Neuronal stem cell (in vitro differentiated cells): ENCODE data around the gene PHF21A.

ENCODE experiments used
- DNase-seq: peaks from one replicate; pipeline ENCODE4 v3.0.0-alpha.2; 2013; ENCODE audit warnings: low spot score
- H2AFZ ChIP-seq: one replicate; pipeline ENCODE4 v1.6.1; 2013; ENCODE audit warnings: mild to moderate bottlenecking, low read length, inconsistent platforms
- H2AK5ac ChIP-seq: 2 replicates; pipeline ENCODE4 v1.6.1; 2013; ENCODE audit warnings: low read depth, mild to moderate bottlenecking, inconsistent platforms, low read length, moderate library complexity, mixed read lengths
- H2BK120ac ChIP-seq: 2 replicates; pipeline ENCODE4 v1.6.1; 2013; ENCODE audit warnings: low read depth, mild to moderate bottlenecking, inconsistent platforms, low read length, moderate library complexity, mixed read lengths
- H2BK12ac ChIP-seq: one replicate; pipeline ENCODE4 v1.6.1; 2013; ENCODE audit warnings: low read length, inconsistent platforms
- H2BK15ac ChIP-seq: 2 replicates; pipeline ENCODE4 v1.6.1; 2013; ENCODE audit warnings: mild to moderate bottlenecking, low read length, inconsistent platforms, mixed read lengths
- H2BK5ac ChIP-seq: one replicate; pipeline ENCODE4 v1.6.1; 2013; ENCODE audit warnings: inconsistent platforms, mild to moderate bottlenecking, low read length, moderate library complexity
- H3K14ac ChIP-seq: one replicate; pipeline ENCODE4 v1.6.1; 2013; ENCODE audit warnings: low read length, inconsistent platforms
- H3K18ac ChIP-seq: 2 replicates; pipeline ENCODE4 v1.6.1; 2013; ENCODE audit warnings: low read length, inconsistent platforms
- H3K23ac ChIP-seq: 2 replicates; pipeline ENCODE4 v1.6.1; 2013; ENCODE audit warnings: low read depth, mild to moderate bottlenecking, mixed read lengths, low read length, inconsistent platforms; ENCODE audit not compliant: poor library complexity
- H3K27ac ChIP-seq: replicated peaks from 3 replicates; pipeline ENCODE4 v1.5.1; 2013; ENCODE audit warnings: low read length, inconsistent platforms
- H3K27me3 ChIP-seq, 3 experiments: 2 replicates each; pipeline ENCODE4 v1.6.1; 2013; ENCODE audit warnings: low read length in 3 of 3, mild to moderate bottlenecking in 2 of 3, inconsistent platforms in 1 of 3, low read depth in 1 of 3, mixed read lengths in 1 of 3, moderate library complexity in 1 of 3; ENCODE audit not compliant: control insufficient read depth in 3 of 3, insufficient read depth in 3 of 3
- H3K36me3 ChIP-seq, 2 donors: replicated peaks in 1 of 2; 2 replicates each; pipeline ENCODE4 v1.6.1; 2013; ENCODE audit warnings: low read length in 2 of 2; ENCODE audit not compliant: control insufficient read depth in 2 of 2, insufficient read depth in 2 of 2
- H3K4ac ChIP-seq: 2 replicates; pipeline ENCODE4 v1.6.1; 2013; ENCODE audit warnings: inconsistent platforms, mild to moderate bottlenecking, low read length, moderate library complexity
- H3K4me1 ChIP-seq, 2 donors: 1 replicate in 1 of 2; 2 replicates in 1 of 2; pipeline ENCODE4 v1.6.1; 2013; ENCODE audit warnings: low read length in 2 of 2, low read depth in 1 of 2; ENCODE audit not compliant: control insufficient read depth in 2 of 2, insufficient read depth in 1 of 2
- H3K4me2 ChIP-seq: one replicate; pipeline ENCODE4 v1.6.1; 2013; ENCODE audit warnings: mild to moderate bottlenecking, low read length, inconsistent platforms; ENCODE audit not compliant: insufficient read depth, poor library complexity, severe bottlenecking
- H3K4me3 ChIP-seq, 2 donors: 2 replicates each; pipeline ENCODE4 v1.5.1; 2013; ENCODE audit warnings: low read length in 2 of 2, mild to moderate bottlenecking in 2 of 2, inconsistent platforms in 1 of 2, moderate library complexity in 1 of 2
- H3K79me1 ChIP-seq: one replicate; pipeline ENCODE4 v1.6.1; 2013; ENCODE audit warnings: low read depth, mild to moderate bottlenecking, inconsistent platforms, low read length, moderate library complexity
- H3K9ac ChIP-seq: one replicate; pipeline ENCODE4 v1.6.1; 2013; ENCODE audit warnings: mild to moderate bottlenecking, low read depth, low read length, inconsistent platforms; ENCODE audit not compliant: poor library complexity
- H3K9me3 ChIP-seq, 2 donors: replicated peaks in 1 of 2; 2 replicates each; pipeline versions ENCODE3 to v1.6.1; 2013; ENCODE audit warnings: low read length in 2 of 2, mild to moderate bottlenecking in 2 of 2, inconsistent platforms in 1 of 2, low read depth in 1 of 2, mixed read lengths in 1 of 2, moderate library complexity in 1 of 2; ENCODE audit not compliant: control insufficient read depth in 2 of 2, insufficient read depth in 1 of 2
- H4K8ac ChIP-seq: one replicate; pipeline ENCODE4 v1.6.1; 2013; ENCODE audit warnings: low read depth, mild to moderate bottlenecking, inconsistent platforms, low read length, moderate library complexity
- H4K91ac ChIP-seq: one replicate; pipeline ENCODE4 v1.6.1; 2013; ENCODE audit warnings: low read length, low read depth, mild to moderate bottlenecking, inconsistent platforms; ENCODE audit not compliant: poor library complexity
- WGBS, 2 donors: extraction: QIAGEN DNeasy Blood & Tissue Kit; methylation state at CpG; one replicate each; pipeline ENCODE4 v1.1.7; 2013; ENCODE audit warnings: missing lambda C conversion rate in 2 of 2, mixed read lengths in 1 of 2; ENCODE audit not compliant: insufficient read length in 2 of 2, insufficient replicate concordance in 1 of 2; ENCODE audit errors: extremely low coverage in 2 of 2; 5-methylcytosine and 5-hydroxymethylcytosine counted together

PHF21A gene

DNA sequence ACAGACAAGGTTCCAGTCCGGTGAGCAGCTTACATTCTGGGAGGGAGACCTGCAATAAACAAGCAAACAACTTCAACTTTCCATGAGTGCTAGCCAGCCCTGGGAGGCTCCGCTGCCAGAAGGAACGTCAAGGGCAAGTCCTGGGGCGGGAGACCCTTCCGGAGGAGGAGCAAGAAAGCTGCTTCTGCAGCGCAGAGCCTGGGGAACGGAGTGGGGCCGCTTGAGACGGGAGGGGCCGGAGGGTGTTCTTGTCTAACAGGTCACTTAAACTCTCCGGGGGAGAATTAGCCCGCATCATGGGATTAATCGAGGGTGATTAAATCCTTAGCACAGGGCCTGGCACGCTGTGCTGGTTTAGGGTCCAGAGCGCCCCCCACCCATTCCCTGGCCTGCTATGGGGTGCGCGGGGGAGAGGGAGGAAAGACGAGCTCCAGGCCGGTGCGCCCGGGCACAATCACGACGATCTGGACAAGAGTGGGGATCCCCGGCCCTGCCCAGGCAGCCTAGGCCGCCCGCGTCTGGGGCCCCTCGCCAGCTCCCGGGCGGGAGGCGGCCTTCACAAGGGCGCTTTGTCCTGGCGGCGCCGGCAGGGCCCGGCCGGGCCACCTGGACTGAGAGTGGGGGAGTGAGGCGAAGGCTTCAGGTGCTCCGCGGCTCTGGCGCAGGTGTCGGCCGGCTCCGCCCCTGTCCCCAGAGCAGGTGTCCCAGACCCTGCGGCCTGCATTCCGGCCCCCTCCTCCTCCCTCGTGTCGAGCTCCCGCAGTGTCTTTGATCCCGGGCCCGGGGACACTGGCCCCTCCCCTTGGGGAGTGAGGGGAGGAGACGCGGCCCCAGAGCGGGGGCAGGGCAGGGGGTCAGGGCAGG, 199.5 kb downstream of the PHF21A start:
- H3K79me1 ChIP-seq = no peaks in the 10 kb centered on the region
- WGBS, 2 donors = no CpG with 5 or more reads among the region's 54 CpGs
- no peak overlapping the region for H2BK12ac ChIP-seq
- peak overlapping the region; percentile 69 for H3K4me2 ChIP-seq
- H3K14ac ChIP-seq = no peak overlapping the region
- H2BK15ac ChIP-seq = peak overlapping the region; percentile 51
- H3K27me3 ChIP-seq = peaks cover 0 to 61% (median 13%) of the 10 kb centered on the region in 3 experiments
- H2BK120ac ChIP-seq = no peak overlapping the region
- no peaks in the 10 kb centered on the region for H3K9me3 ChIP-seq
- H2BK5ac ChIP-seq = no peak overlapping the region
- H4K8ac ChIP-seq = no peak overlapping the region
- peak overlapping the region; percentile 87 for H2AFZ ChIP-seq
- H3K9ac ChIP-seq = no peak overlapping the region
- H4K91ac ChIP-seq = no peak overlapping the region
- H3K4me1 ChIP-seq = peaks cover 18 to 27% of the 10 kb centered on the region in 2 donors
- peak overlapping the region; percentile 16 to 78 for H3K4me3 ChIP-seq
- peak overlapping the region; percentile 1 for H3K23ac ChIP-seq
- H3K27ac ChIP-seq = no peak overlapping the region
- H2AK5ac ChIP-seq = peak overlapping the region; percentile 11
- no peak overlapping the region for H3K4ac ChIP-seq
- peak; percentile 65 for DNase-seq
- H3K18ac ChIP-seq = peak overlapping the region; percentile 78
- no peaks in the 10 kb centered on the region for H3K36me3 ChIP-seq

DNA sequence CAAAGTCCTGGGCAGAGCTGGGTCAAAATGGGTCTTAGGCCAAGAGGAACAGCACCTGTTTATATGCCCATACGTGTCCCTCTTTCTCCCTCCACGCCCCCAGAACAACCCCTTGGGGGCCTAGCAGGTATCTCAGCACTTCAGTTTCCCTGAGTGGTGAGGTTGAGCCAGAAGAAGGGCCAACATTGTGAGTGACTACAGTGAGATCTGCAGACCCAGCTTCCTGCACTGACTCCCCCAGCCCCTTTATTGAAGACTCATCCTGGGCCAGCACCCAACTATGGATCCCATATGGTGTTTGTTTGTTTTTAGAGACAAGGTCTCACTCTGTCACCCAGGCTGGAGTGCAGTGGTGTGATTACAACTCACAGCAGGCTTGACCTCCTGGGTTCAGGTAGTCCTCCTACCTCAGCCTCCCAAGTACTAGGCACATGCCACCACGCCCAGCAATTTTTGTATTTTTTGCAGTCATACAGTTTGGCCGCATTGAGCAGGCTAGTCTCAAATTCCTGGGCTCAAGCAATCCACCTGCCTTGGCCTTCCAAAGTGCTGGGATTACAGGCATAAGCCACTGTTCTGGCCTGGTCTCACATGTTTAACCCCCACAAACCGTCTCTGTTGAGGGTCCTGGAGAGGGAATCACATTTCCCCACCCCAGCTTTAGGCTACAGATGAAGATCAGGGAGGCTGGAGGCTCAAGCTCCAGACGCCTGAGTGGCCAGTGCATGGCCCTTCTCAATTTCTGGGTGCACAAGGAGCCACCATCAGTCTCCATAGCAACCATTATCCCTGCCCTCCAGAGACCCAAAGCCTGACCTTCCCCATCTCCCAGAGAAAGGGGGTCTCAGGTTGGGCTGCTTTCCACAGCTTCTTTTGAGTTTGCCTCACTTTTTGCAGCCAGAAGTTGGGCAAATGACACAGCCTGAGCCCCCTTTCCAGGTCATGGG, 200.4 kb downstream of the PHF21A start:
- Histone ChIP-seq H2AFZ (peak overlapping the region; percentile 87), H3K27ac (peak overlapping the region; percentile 72)

DNA sequence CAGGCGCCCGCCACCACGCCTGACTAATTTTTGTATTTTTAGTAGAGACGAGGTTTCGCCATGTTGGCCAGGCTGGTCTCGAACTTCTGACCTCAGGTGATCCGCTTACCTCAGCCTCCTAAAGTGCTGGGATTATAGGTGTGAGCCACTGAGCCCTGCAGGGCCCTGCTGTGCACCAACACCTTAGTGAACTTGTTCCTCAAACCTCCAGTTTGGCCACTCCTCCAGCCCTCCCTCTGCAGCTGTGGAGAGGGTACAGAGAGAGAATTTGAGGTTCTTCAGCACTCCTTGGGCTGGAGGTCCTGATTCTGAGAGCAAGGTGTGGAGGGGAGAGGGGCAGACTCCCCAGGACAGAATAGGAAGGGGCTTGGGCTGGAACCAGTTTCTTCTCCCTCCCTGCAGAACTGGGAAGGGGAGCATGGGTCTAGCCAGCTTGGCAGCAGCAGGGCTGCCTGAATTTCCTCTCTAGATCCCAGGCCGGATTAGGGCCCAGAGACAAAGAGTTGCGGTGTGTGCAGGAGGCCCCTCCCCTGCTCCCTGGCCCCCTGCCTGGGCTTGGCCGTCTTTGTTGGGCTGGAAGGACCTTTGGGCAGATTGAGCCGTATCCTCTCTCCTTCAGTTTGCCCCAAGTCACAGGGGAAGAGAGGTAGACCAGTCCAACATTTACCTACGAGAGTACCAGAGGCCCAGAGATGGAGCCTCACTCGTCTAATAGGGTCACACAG, 201.3 kb downstream of the PHF21A start:
- no peak overlapping the region for H2BK120ac ChIP-seq
- peaks cover 5% of the 10 kb centered on the region for H3K79me1 ChIP-seq
- no peak overlapping the region for H2BK12ac ChIP-seq
- no peak overlapping the region for H3K4ac ChIP-seq
- peak overlapping the region; percentile 72 for H3K27ac ChIP-seq
- H3K9me3 ChIP-seq = no peaks in the 10 kb centered on the region
- peak overlapping the region; percentile 13 for H2BK15ac ChIP-seq
- H3K4me1 ChIP-seq = peaks cover 18 to 27% of the 10 kb centered on the region in 2 donors
- no CpG with 5 or more reads among the region's 13 CpGs for WGBS, 2 donors
- peak overlapping the region; percentile 21 for H2BK5ac ChIP-seq
- H3K4me3 ChIP-seq = no peak overlapping the region
- H3K27me3 ChIP-seq = peaks cover 0 to 54% (median 13%) of the 10 kb centered on the region in 3 experiments
- peak overlapping the region; percentile 74 for H3K18ac ChIP-seq
- peak overlapping the region; percentile 86 for H4K8ac ChIP-seq
- no peak overlapping the region for H4K91ac ChIP-seq
- no peak overlapping the region for H2AK5ac ChIP-seq
- no peak overlapping the region for H3K14ac ChIP-seq
- DNase-seq = no peak
- no peak overlapping the region for H3K23ac ChIP-seq
- no peak overlapping the region for H3K9ac ChIP-seq
- H3K36me3 ChIP-seq = peaks cover 9 to 11% of the 10 kb centered on the region in 2 donors
- H3K4me2 ChIP-seq = peak overlapping the region; percentile 35
- peak overlapping the region; percentile 69 for H2AFZ ChIP-seq

More for the DNA sequence above, 200.4 kb downstream of the PHF21A start:
- Histone ChIP-seq H4K91ac (no peak overlapping the region), H4K8ac (no peak overlapping the region), H3K4me3 (no peak overlapping the region), H3K14ac (no peak overlapping the region), H3K4me1 (peaks cover 18 to 27% of the 10 kb centered on the region in 2 donors), H3K27me3 (peaks cover 0 to 58% (median 13%) of the 10 kb centered on the region in 3 experiments), H3K9ac (no peak overlapping the region), H2AK5ac (peak overlapping the region; percentile 38), H3K79me1 (peaks cover 5% of the 10 kb centered on the region), H2BK5ac (peak overlapping the region; percentile 21), H2BK12ac (no peak overlapping the region), H3K23ac (no peak overlapping the region), H2BK15ac (peak overlapping the region; percentile 13), H2BK120ac (no peak overlapping the region), H3K4ac (no peak overlapping the region), H3K4me2 (no peak overlapping the region), H3K36me3 (peaks cover 3 to 4% of the 10 kb centered on the region in 2 donors), H3K18ac (peak overlapping the region; percentile 12), H3K9me3 (no peaks in the 10 kb centered on the region)
- WGBS, 2 donors = no CpG with 5 or more reads among the region's 6 CpGs
- DNase-seq = no peak
